K562 (cell line): Measurements from ENCODE around the gene VPS37B. TPM values are rescaled to one million over a fixed set of nuclear protein-coding genes. Genes with fewer than 3 reads are reported as not detected.

ENCODE experiments used
- BACH1 ChIP-seq: fragments of 200-800 bp; sonication (Bioruptor generic); IDR thresholded peaks from 2 replicates; pipeline ENCODE4 v1.6.1; 2016; ENCODE audit warnings: missing genetic modification characterization, missing compliant biosample characterization
- EGR1 ChIP-seq: fragments of 450-650 bp; conservative IDR thresholded peaks from 2 replicates; pipeline ENCODE4 v1.6.1; 2017; ENCODE audit warnings: mild to moderate bottlenecking
- ETV5 ChIP-seq: sonication (generic); formaldehyde crosslinking; IDR thresholded peaks from 2 replicates; pipeline ENCODE4 v1.4.0; 2020; ENCODE audit warnings: low read depth, mild to moderate bottlenecking, missing genetic modification reagents
- NBN ChIP-seq: fragments of 450-650 bp; IDR thresholded peaks from 2 replicates; pipeline ENCODE4 v1.6.1; 2016; ENCODE audit warnings: low read depth, mild to moderate bottlenecking
- NEUROD1 ChIP-seq: fragments of 150-350 bp; IDR thresholded peaks from 2 replicates; pipeline ENCODE4 v1.6.1; 2014; ENCODE audit warnings: borderline replicate concordance, low read length, low read depth; ENCODE audit not compliant: partially characterized antibody
- NFIC ChIP-seq: fragments of 450-650 bp; IDR thresholded peaks from 2 replicates; pipeline ENCODE4 v1.6.1; 2017; ENCODE audit warnings: mild to moderate bottlenecking, inconsistent platforms
- NR1H2 ChIP-seq: sonication (generic); formaldehyde crosslinking; IDR thresholded peaks from 2 replicates; pipeline ENCODE4 v1.4.0; 2020; ENCODE audit warnings: mild to moderate bottlenecking, missing genetic modification reagents
- PYGO2 ChIP-seq: fragments of 450-650 bp; IDR thresholded peaks from 2 replicates; pipeline ENCODE4 v1.6.1; 2016; ENCODE audit warnings: mild to moderate bottlenecking, missing genetic modification characterization, moderate library complexity, missing compliant biosample characterization
- SPI1 ChIP-seq: IDR thresholded peaks from 2 replicates; pipeline ENCODE4 v1.6.1; 2011; ENCODE audit warnings: low read depth, low read length, control low read depth, borderline replicate concordance
- TBL1XR1 ChIP-seq, 2 experiments: IDR thresholded peaks; 2 replicates each; pipeline ENCODE4 v1.6.1; 2012; ENCODE audit warnings: improper control_type of control experiment in 2 of 2, low read length in 2 of 2, mild to moderate bottlenecking in 1 of 2
- TEAD4 ChIP-seq, 2 experiments: sonication (generic) in 1 of 2; formaldehyde crosslinking in 1 of 2; IDR thresholded peaks; 2 replicates each; pipeline versions ENCODE4 v1.6.1 to v1.8.0; 2012 to 2022; ENCODE audit warnings: borderline replicate concordance in 1 of 2, inconsistent platforms in 1 of 2, low read length in 1 of 2, mild to moderate bottlenecking in 1 of 2, missing genetic modification reagents in 1 of 2
- ZNF274 ChIP-seq: IDR thresholded peaks from 2 replicates; pipeline ENCODE4 v1.6.1; 2011; ENCODE audit warnings: low read depth, mild to moderate bottlenecking, low read length, moderate library complexity, borderline replicate concordance
- ZNF347 ChIP-seq: fragments of 450-650 bp; formaldehyde crosslinking; IDR thresholded peaks from 2 replicates; pipeline ENCODE4 v1.4.0; 2020; ENCODE audit warnings: low read depth, mild to moderate bottlenecking, moderate library complexity
- polyA plus RNA-seq, 8 experiments: library from polyadenylated mRNA; depleted of rRNA in 4 of 8; stranded (reverse) in 5 of 8; unstranded in 3 of 8; fragments of >200 nt; fragmentation: Nextera tagmentation in 2 of 8; fragmentation: Illumina TruSeq in 1 of 8; extraction: Ambion mirVana in 2 of 8; extraction: Trizol in 1 of 8; gene quantifications; 2 replicates each; pipeline versions ENCODE4 v1.2.1 to v1.2.3, GENCODE V29; 2011 to 2014; ENCODE audit warnings: inconsistent platforms in 1 of 8, missing spikeins in 1 of 8
- total RNA-seq, 7 experiments: library from RNA; depleted of rRNA in 6 of 7; stranded (reverse); fragments of >200 nt in 6 of 7; fragmentation: Illumina TruSeq in 2 of 7; extraction: Trizol in 2 of 7; gene quantifications; 2 replicates each; pipeline versions ENCODE4 v1.2.1 to v1.2.3, GENCODE V29; 2011 to 2021; ENCODE audit warnings: low replicate concordance in 1 of 7
- TF ChIP-seq, protein P1 (sequence below), 2 experiments: fragments of 150-350 bp in 1 of 2; IDR thresholded peaks; 2 replicates each; pipeline ENCODE4 v1.6.1; 2012 to 2016; ENCODE audit warnings: low read depth in 2 of 2, low read length in 2 of 2, mild to moderate bottlenecking in 1 of 2, moderate library complexity in 1 of 2
- TF ChIP-seq, protein P2 (sequence below): fragments of 250-450 bp; sonication (Bioruptor Pico); IDR thresholded peaks from 2 replicates; pipeline ENCODE4 v1.4.0; 2020; ENCODE audit warnings: mild to moderate bottlenecking
- TF ChIP-seq, protein P3 (sequence below): fragments of 200-400 bp; formaldehyde crosslinking; IDR thresholded peaks from 2 replicates; pipeline ENCODE4 v1.6.1; 2017; ENCODE audit warnings: mild to moderate bottlenecking, low read depth, low read length, moderate library complexity
- TF ChIP-seq, protein P4 (sequence below), 2 experiments: fragments of 450-650 bp; IDR thresholded peaks; 2 replicates each; pipeline ENCODE4 v1.6.1; 2016
- TF ChIP-seq, protein P5 (sequence below): fragments of 450-650 bp; formaldehyde crosslinking; IDR thresholded peaks from 2 replicates; pipeline ENCODE4 v1.4.0; 2022; ENCODE audit warnings: mild to moderate bottlenecking, moderate library complexity

Gene VPS37B
- total and polyA plus RNA-seq, 9 of the 15 experiments (the other 6 are each of a cell fraction or from before 2014, with no cell fraction given), result 0.28 to 37.4 (median 17.9) TPM

DNA sequence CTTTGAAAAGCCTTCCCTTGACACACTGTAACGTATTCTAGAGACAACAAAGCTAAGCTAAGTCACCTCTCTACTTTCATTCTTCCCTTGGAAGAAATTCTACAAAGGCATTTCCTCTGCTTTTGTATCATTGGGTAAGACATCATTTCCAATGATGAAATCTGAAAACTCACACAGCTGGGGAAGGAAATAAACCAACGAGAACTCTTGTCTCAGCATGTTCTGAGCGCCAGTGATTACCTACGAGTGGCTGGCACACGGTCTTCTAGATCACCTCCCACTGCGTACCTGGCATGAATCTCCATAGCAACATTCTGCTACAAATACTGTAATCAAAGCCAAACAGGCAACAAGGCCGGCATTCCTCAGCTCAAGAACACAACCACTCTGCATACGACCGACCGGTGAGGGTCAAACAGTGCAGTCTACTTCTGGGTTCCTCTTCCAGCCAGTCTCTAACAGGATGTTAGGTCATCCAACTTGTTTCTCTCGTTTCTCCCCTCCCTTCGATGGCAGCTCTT lies 7.6 kb downstream of the VPS37B start (continued):
- TF ChIP-seq, protein P1, sequence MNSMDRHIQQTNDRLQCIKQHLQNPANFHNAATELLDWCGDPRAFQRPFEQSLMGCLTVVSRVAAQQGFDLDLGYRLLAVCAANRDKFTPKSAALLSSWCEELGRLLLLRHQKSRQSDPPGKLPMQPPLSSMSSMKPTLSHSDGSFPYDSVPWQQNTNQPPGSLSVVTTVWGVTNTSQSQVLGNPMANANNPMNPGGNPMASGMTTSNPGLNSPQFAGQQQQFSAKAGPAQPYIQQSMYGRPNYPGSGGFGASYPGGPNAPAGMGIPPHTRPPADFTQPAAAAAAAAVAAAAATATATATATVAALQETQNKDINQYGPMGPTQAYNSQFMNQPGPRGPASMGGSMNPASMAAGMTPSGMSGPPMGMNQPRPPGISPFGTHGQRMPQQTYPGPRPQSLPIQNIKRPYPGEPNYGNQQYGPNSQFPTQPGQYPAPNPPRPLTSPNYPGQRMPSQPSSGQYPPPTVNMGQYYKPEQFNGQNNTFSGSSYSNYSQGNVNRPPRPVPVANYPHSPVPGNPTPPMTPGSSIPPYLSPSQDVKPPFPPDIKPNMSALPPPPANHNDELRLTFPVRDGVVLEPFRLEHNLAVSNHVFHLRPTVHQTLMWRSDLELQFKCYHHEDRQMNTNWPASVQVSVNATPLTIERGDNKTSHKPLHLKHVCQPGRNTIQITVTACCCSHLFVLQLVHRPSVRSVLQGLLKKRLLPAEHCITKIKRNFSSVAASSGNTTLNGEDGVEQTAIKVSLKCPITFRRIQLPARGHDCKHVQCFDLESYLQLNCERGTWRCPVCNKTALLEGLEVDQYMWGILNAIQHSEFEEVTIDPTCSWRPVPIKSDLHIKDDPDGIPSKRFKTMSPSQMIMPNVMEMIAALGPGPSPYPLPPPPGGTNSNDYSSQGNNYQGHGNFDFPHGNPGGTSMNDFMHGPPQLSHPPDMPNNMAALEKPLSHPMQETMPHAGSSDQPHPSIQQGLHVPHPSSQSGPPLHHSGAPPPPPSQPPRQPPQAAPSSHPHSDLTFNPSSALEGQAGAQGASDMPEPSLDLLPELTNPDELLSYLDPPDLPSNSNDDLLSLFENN (IDR thresholded peaks at IDR 0.05; ENCODE audit: low read depth in 2 of 2, low read length in 2 of 2), result no peak
- TF ChIP-seq ETV5 (CRISPR knock-in tag), result peak; percentile 49; the same call in 1 of the 2 replicates
- no peak for TF ChIP-seq TBL1XR1 (IDR thresholded peaks at IDR 0.05; ENCODE audit: low read length in 2 of 2)
- TF ChIP-seq NBN, result no peak
- TF ChIP-seq ZNF274, result no peak
- TF ChIP-seq ZNF347 (CRISPR knock-in tag), result no peak
- TF ChIP-seq NR1H2 (CRISPR knock-in tag), result no peak
- no peak for TF ChIP-seq EGR1
- TF ChIP-seq NFIC, result no peak
- TF ChIP-seq, protein P2, sequence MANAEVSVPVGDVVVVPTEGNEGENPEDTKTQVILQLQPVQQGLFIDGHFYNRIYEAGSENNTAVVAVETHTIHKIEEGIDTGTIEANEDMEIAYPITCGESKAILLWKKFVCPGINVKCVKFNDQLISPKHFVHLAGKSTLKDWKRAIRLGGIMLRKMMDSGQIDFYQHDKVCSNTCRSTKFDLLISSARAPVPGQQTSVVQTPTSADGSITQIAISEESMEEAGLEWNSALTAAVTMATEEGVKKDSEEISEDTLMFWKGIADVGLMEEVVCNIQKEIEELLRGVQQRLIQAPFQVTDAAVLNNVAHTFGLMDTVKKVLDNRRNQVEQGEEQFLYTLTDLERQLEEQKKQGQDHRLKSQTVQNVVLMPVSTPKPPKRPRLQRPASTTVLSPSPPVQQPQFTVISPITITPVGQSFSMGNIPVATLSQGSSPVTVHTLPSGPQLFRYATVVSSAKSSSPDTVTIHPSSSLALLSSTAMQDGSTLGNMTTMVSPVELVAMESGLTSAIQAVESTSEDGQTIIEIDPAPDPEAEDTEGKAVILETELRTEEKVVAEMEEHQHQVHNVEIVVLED (CRISPR knock-in tag), result no peak
- no peak for TF ChIP-seq BACH1 (tag)
- peak; percentile 65 for TF ChIP-seq TEAD4 (IDR thresholded peaks at IDR 0.05; ENCODE audit: low read length)
- TF ChIP-seq TEAD4 (CRISPR knock-in tag; IDR thresholded peaks at IDR 0.05; ENCODE audit: borderline replicate concordance), result no peak
- no peak for TF ChIP-seq NEUROD1
- TF ChIP-seq, protein P3, sequence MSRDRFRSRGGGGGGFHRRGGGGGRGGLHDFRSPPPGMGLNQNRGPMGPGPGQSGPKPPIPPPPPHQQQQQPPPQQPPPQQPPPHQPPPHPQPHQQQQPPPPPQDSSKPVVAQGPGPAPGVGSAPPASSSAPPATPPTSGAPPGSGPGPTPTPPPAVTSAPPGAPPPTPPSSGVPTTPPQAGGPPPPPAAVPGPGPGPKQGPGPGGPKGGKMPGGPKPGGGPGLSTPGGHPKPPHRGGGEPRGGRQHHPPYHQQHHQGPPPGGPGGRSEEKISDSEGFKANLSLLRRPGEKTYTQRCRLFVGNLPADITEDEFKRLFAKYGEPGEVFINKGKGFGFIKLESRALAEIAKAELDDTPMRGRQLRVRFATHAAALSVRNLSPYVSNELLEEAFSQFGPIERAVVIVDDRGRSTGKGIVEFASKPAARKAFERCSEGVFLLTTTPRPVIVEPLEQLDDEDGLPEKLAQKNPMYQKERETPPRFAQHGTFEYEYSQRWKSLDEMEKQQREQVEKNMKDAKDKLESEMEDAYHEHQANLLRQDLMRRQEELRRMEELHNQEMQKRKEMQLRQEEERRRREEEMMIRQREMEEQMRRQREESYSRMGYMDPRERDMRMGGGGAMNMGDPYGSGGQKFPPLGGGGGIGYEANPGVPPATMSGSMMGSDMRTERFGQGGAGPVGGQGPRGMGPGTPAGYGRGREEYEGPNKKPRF, result no peak
- no peak for TF ChIP-seq PYGO2 (tag)
- TF ChIP-seq, protein P4, sequence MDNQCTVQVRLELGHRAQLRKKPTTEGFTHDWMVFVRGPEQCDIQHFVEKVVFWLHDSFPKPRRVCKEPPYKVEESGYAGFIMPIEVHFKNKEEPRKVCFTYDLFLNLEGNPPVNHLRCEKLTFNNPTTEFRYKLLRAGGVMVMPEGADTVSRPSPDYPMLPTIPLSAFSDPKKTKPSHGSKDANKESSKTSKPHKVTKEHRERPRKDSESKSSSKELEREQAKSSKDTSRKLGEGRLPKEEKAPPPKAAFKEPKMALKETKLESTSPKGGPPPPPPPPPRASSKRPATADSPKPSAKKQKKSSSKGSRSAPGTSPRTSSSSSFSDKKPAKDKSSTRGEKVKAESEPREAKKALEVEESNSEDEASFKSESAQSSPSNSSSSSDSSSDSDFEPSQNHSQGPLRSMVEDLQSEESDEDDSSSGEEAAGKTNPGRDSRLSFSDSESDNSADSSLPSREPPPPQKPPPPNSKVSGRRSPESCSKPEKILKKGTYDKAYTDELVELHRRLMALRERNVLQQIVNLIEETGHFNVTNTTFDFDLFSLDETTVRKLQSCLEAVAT (IDR thresholded peaks at IDR 0.05), result no peak
- TF ChIP-seq, protein P5, sequence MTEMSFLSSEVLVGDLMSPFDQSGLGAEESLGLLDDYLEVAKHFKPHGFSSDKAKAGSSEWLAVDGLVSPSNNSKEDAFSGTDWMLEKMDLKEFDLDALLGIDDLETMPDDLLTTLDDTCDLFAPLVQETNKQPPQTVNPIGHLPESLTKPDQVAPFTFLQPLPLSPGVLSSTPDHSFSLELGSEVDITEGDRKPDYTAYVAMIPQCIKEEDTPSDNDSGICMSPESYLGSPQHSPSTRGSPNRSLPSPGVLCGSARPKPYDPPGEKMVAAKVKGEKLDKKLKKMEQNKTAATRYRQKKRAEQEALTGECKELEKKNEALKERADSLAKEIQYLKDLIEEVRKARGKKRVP (CRISPR knock-in tag), result 0 out of 2 replicates have a peak, but pooled peaks have one; percentile 34
- peak; percentile 69; the same call in 1 of the 2 replicates for TF ChIP-seq SPI1
